ENCODE data around the gene RSPH10B2.
A peak's percentile ranks its signal among the peaks of the same experiment; 100 is the strongest.
"Not testable (repeated sequence)": the region's sequence is repeated elsewhere in the genome, so short reads cannot be mapped to it uniquely, and the experiment has no call there.

RSPH10B2 gene

DNA sequence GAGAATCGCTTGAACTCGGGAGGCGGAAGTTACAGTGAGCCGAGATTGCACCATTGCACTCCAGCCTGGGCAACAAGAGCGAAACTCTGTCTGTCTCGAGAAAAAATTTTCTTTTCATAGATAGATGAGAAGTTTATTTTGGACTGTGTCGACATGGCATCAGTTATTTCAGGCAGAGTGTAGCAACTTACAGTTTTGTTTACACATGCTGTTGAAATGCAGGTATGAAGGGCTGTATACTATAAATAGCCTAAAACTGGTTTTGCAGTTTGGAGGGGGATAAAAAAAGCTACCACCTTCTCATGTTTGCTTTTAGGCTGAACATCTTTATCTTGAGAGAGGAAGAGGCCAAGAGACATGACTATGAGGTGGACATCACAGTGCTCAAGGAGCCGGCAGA lies 44.1 kb downstream of the RSPH10B2 start:
- H3K4me1 ChIP-seq (ENCODE audit: control insufficient read depth, insufficient read depth, low read length); H3K27ac ChIP-seq (ENCODE audit: extremely low read depth, low read depth, low read length); H3K36me3 ChIP-seq (ENCODE audit: control insufficient read depth in 2 of 2, insufficient read depth in 1 of 2, low read length in 2 of 2); H3K4me3 ChIP-seq (ENCODE audit: low read depth, low read length); H3K9me3 ChIP-seq (ENCODE audit: control insufficient read depth, insufficient read depth, low read depth, low read length); POLR2A ChIA-PET; CTCF ChIA-PET: not testable (repeated sequence)

DNA sequence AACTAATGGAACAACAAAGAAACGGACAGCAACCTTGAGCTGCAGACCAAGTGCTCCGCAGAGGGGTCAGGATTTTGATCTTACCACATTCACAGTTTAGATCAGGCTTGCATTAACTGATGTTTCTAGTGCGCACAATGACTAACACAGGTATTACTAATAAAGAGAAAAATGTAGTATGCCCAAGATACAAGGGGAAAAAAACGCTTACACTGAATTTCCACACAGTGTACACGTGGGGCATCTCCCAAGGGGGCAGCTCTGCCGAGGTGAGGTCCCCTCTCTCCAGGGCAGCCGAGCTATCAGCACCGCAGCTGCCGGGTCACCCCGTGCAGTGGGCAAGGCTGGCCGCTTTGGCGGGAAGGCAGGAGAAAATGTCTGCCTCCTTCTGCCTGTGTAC lies 46.0 kb downstream of the RSPH10B2 start:
- CTCF ChIA-PET; H3K4me3 ChIP-seq (ENCODE audit: low read depth, low read length); H3K9me3 ChIP-seq (ENCODE audit: control insufficient read depth, insufficient read depth, low read depth, low read length); H3K36me3 ChIP-seq (ENCODE audit: control insufficient read depth in 2 of 2, insufficient read depth in 1 of 2, low read length in 2 of 2); H3K27ac ChIP-seq (ENCODE audit: extremely low read depth, low read depth, low read length); POLR2A ChIA-PET; H3K4me1 ChIP-seq (ENCODE audit: control insufficient read depth, insufficient read depth, low read length): not testable (repeated sequence)

DNA sequence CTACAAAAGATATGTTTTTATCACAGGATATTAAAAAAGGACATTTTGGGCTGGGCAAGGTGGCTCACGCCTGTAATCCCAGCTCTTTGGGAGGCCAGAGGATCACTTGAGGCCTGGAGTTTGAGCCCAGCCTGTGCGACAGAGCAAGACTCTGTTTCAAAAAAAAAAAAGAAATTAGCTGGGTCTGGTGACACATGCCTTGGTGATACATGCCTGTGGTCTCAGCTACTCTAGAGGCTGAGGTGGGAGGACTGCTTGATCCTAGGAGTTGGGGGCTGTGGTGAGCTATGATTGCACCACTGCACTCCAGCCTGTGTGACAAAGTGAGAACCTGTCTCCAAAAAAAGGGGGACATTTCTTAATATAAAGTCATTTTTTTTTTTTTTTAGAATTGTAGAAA lies 46.4 kb downstream of the RSPH10B2 start:
- H3K27ac ChIP-seq (ENCODE audit: extremely low read depth, low read depth, low read length); H3K36me3 ChIP-seq (ENCODE audit: control insufficient read depth in 2 of 2, insufficient read depth in 1 of 2, low read length in 2 of 2); H3K4me3 ChIP-seq (ENCODE audit: low read depth, low read length); CTCF ChIA-PET; H3K9me3 ChIP-seq (ENCODE audit: control insufficient read depth, insufficient read depth, low read depth, low read length); POLR2A ChIA-PET; H3K4me1 ChIP-seq (ENCODE audit: control insufficient read depth, insufficient read depth, low read length): not testable (repeated sequence)

DNA sequence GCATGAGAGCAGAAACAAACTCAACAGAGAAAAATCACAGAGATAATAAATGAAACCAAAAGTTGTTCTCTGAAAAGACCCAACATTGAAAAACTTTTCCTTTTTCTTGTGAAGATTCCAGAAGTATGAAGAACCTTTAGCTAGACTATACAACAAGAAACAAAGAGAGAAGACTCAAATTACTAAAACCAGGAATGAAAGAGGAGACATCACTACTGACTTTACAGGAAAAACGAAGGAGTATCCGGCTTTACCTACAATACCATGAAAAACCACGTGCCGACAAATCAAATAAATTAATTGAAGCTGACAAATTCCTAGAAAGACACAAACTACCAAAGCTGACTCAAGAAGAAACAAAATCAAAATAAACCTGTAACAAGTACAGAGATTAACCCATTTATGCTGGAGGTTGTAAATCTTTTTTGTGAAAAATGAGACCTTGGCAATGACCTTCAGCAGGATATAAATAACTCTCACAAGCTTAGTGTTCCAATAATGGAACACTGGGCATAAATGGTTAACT lies 53.6 kb downstream of the RSPH10B2 start:
- CTCF ChIA-PET; H3K36me3 ChIP-seq (ENCODE audit: control insufficient read depth in 2 of 2, insufficient read depth in 1 of 2, low read length in 2 of 2); POLR2A ChIA-PET: not testable (repeated sequence)

DNA sequence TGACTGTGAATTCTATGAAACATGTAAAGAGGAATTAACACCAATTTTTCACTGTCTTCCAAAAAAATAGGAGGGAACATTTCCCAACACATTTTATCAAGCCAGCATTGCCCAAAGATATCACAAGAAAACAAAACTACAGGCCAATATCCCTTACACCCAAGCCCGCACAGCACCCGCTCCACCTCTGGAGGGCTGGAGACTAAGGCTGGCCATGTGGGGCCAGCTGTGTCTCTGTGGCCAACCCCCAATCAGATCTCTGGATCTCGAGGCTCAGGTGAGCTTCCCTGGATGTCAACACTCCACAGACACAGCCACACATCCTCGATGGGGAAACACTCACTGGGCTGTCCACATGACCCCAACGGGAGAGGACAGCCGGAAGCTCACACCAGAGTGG lies 54.1 kb downstream of the RSPH10B2 start:
- H3K27ac ChIP-seq (ENCODE audit: extremely low read depth, low read depth, low read length); CTCF ChIA-PET; H3K4me3 ChIP-seq (ENCODE audit: low read depth, low read length); POLR2A ChIA-PET; H3K4me1 ChIP-seq (ENCODE audit: control insufficient read depth, insufficient read depth, low read length); H3K36me3 ChIP-seq (ENCODE audit: control insufficient read depth in 2 of 2, insufficient read depth in 1 of 2, low read length in 2 of 2); H3K9me3 ChIP-seq (ENCODE audit: control insufficient read depth, insufficient read depth, low read depth, low read length): not testable (repeated sequence)

More for the DNA sequence above, 53.6 kb downstream of the RSPH10B2 start:
- not testable (repeated sequence) for H3K4me3 ChIP-seq (ENCODE audit: low read depth, low read length); H3K9me3 ChIP-seq (ENCODE audit: control insufficient read depth, insufficient read depth, low read depth, low read length); H3K4me1 ChIP-seq (ENCODE audit: control insufficient read depth, insufficient read depth, low read length); H3K27ac ChIP-seq (ENCODE audit: extremely low read depth, low read depth, low read length)

DNA sequence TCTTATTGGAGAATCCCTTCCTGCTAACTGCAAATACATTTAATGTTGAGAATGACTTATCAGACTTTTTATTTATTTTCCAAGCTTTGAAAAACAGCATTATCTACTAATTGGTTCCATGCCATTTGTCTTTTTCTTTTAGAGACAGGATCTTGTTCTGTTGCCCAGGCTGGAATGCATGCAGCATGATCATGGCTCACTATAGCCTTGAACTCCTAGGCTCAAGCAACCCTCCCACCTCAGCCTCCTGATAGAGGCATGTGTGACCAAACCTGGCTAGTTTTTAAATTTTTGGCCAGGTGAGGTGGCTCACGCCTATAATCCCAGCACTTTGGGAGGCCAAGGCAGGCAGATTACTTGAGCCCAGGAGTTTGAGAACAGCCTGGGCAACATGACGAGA lies 59.1 kb downstream of the RSPH10B2 start:
- H3K4me3 ChIP-seq (ENCODE audit: low read depth, low read length); H3K9me3 ChIP-seq (ENCODE audit: control insufficient read depth, insufficient read depth, low read depth, low read length); POLR2A ChIA-PET; CTCF ChIA-PET; H3K4me1 ChIP-seq (ENCODE audit: control insufficient read depth, insufficient read depth, low read length); H3K27ac ChIP-seq (ENCODE audit: extremely low read depth, low read depth, low read length): not testable (repeated sequence)
- peaks cover 0 to 16% of the 10 kb centered on the region in 2 experiments; a peak in 1 of 3 replicates for H3K36me3 ChIP-seq (ENCODE audit: control insufficient read depth in 2 of 2, insufficient read depth in 1 of 2, low read length in 2 of 2)

DNA sequence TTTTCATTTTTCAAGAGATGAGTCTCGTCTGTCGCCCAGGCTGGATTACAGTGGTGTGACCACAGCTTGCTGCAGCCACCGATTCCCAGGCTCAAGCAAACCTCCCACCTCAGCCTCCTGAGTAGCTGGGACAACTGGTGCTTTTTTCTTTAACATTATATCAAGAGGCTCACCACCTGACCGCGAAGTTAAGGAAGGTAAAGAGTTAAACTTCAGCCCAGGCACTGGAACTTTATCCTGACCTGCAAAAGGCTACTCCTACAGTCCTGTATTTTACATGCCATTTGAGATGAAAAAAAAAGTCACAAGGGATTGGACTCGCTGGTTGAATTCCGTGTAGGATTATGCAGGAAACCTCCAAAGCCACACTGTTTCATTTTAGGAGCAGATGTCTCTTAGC lies 61.6 kb downstream of the RSPH10B2 start:
- H3K9me3 ChIP-seq (ENCODE audit: control insufficient read depth, insufficient read depth, low read depth, low read length); H3K27ac ChIP-seq (ENCODE audit: extremely low read depth, low read depth, low read length); CTCF ChIA-PET; H3K4me1 ChIP-seq (ENCODE audit: control insufficient read depth, insufficient read depth, low read length); POLR2A ChIA-PET; H3K4me3 ChIP-seq (ENCODE audit: low read depth, low read length): not testable (repeated sequence)
- H3K36me3 ChIP-seq (ENCODE audit: control insufficient read depth in 2 of 2, insufficient read depth in 1 of 2, low read length in 2 of 2), result peaks cover 0 to 19% of the 10 kb centered on the region in 2 experiments; a peak in 1 of 3 replicates

DNA sequence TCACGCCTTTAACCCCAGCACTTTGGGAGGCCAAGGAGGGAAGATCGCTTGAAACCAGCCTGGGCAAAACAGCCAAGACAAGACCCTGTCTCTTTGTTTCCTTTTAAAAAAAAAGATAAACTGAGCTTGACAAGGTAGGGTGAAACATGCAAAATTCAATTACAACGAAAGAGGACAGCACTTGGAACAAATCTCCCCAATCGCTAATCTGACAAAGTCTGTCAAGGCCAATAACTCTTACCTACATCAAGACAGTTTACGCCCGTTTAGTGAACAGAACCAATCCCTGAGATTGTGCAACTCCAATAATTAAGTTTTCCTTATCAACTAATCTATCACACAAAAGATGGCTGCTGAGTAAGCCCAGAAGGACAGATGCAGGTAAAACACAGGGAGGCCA lies 67.7 kb downstream of the RSPH10B2 start:
- H3K36me3 ChIP-seq (ENCODE audit: control insufficient read depth in 2 of 2, insufficient read depth in 1 of 2, low read length in 2 of 2), result peaks cover 0 to 10% of the 10 kb centered on the region in 2 experiments; a peak in 1 of 3 replicates
- POLR2A ChIA-PET, result interaction anchor here (0.6 kb wide), 1 partner anchor 918 kb away, joined by 3 read pairs; no protein-coding TSS in a partner anchor
- CTCF ChIA-PET; H3K4me1 ChIP-seq (ENCODE audit: control insufficient read depth, insufficient read depth, low read length); H3K27ac ChIP-seq (ENCODE audit: extremely low read depth, low read depth, low read length); H3K9me3 ChIP-seq (ENCODE audit: control insufficient read depth, insufficient read depth, low read depth, low read length); H3K4me3 ChIP-seq (ENCODE audit: low read depth, low read length): not testable (repeated sequence)

DNA sequence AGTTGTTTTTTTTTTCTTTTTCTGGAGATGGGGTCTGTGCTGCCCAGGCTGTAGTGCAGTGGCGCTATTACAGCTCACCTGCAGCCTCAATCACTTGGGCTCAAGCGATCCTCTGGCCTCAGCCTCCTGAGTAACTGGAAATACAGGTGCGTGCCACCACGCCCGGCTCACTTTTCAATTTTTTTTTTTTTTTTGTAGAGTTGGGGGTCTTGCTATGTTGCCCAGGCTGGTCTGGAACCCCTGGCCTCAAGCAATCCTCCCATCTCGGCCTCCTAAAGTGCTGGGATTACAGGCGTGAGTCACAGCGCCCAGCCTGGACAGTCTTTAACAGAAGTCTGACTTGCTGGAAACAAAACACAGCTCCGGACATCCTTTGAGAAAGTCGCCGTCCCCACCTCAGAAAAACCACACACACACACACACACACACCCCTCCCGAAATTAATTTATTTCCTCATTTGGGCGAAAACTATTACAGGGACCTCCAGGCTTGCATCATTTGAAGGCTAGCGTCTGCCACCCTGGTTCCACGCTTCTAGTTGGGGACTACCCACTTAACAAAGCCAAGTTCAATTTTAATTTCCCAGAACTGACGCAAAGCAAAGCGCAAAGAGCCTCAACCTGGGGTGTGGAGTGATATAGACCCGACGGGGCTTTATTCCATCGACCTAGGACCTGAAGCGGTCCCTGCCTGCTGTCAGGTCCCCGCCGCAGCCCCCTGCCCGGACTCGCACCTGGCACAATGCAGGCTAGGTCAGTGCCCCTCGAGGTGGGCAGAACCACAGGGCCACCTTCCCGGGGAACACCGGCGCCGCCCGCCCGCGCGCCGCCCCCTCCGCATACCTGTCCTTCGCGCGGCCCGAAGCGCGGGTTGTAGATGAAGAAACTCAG lies 71.6 kb downstream of the RSPH10B2 start:
- H3K9me3 ChIP-seq (ENCODE audit: control insufficient read depth, insufficient read depth, low read depth, low read length); H3K27ac ChIP-seq (ENCODE audit: extremely low read depth, low read depth, low read length); H3K4me1 ChIP-seq (ENCODE audit: control insufficient read depth, insufficient read depth, low read length); POLR2A ChIA-PET; H3K36me3 ChIP-seq (ENCODE audit: control insufficient read depth in 2 of 2, insufficient read depth in 1 of 2, low read length in 2 of 2); CTCF ChIA-PET: not testable (repeated sequence)
- peak overlapping the region; percentile 24 for H3K4me3 ChIP-seq (ENCODE audit: low read depth, low read length)

Measured in HEK293 (cell line).